Measurements from ENCODE around the gene CYP4F8. TPM values are rescaled to one million over a fixed set of nuclear protein-coding genes. Genes with fewer than 3 reads are reported as not detected.

Gene CYP4F8
- total RNA-seq, 1 donor from 2014 or later, result not detected

- Histone ChIP-seq H3K4me3 (ENCODE audit: low read depth, low read length) (no peak overlapping the region), H3K27me3 (ENCODE audit: control insufficient read depth, insufficient read depth, low read length) (no peaks in the 10 kb centered on the region), H3K36me3 (ENCODE audit: control insufficient read depth, insufficient read depth, low read length) (no peaks in the 10 kb centered on the region)
- TF ChIP-seq, protein P1, sequence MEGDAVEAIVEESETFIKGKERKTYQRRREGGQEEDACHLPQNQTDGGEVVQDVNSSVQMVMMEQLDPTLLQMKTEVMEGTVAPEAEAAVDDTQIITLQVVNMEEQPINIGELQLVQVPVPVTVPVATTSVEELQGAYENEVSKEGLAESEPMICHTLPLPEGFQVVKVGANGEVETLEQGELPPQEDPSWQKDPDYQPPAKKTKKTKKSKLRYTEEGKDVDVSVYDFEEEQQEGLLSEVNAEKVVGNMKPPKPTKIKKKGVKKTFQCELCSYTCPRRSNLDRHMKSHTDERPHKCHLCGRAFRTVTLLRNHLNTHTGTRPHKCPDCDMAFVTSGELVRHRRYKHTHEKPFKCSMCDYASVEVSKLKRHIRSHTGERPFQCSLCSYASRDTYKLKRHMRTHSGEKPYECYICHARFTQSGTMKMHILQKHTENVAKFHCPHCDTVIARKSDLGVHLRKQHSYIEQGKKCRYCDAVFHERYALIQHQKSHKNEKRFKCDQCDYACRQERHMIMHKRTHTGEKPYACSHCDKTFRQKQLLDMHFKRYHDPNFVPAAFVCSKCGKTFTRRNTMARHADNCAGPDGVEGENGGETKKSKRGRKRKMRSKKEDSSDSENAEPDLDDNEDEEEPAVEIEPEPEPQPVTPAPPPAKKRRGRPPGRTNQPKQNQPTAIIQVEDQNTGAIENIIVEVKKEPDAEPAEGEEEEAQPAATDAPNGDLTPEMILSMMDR (IDR thresholded peaks at IDR 0.05; ENCODE audit: insufficient read depth, low read length, poor library complexity, severe bottlenecking), result no peak
- DNase-seq (ENCODE audit: low read depth), result no peak
Observed at GRCh38 chr19:15613338-15613737, 1.7 kb upstream of the CYP4F8 start.

GRCh38 chr19:15615526-15615925 lies 508 bp downstream of the CYP4F8 start:
- no peak overlapping the region for H3K4me3 ChIP-seq (ENCODE audit: low read depth, low read length)
- TF ChIP-seq, protein P1 (IDR thresholded peaks at IDR 0.05; ENCODE audit: insufficient read depth, low read length, poor library complexity, severe bottlenecking), result no peak
- no peaks in the 10 kb centered on the region for H3K27me3 ChIP-seq (ENCODE audit: control insufficient read depth, insufficient read depth, low read length)
- H3K36me3 ChIP-seq (ENCODE audit: control insufficient read depth, insufficient read depth, low read length), result no peaks in the 10 kb centered on the region
- no peak for DNase-seq (ENCODE audit: low read depth)

DNA sequence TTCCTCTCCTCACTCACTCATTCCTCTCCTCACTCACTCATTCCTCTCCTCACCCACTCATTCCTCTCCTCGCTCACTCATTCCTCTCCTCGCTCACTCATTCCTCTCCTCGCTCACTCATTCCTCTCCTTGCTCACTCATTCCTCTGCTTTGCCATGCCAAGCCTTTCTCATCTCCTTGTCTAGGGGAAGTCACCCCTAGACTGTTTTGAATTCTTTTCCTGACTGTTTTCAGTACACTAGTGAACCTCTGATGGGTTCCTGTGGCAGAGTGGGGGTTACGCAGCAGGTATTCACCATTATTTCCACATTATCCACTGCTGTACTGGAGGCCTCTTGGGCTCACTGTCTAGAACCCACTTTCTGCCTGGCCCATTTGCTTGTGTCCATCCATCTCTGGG lies 1.2 kb downstream of the CYP4F8 start:
- TF ChIP-seq, protein P1 (IDR thresholded peaks at IDR 0.05; ENCODE audit: insufficient read depth, low read length, poor library complexity, severe bottlenecking), result no peak
- H3K4me3 ChIP-seq (ENCODE audit: low read depth, low read length), result no peak overlapping the region
- no peaks in the 10 kb centered on the region for H3K27me3 ChIP-seq (ENCODE audit: control insufficient read depth, insufficient read depth, low read length)

DNA sequence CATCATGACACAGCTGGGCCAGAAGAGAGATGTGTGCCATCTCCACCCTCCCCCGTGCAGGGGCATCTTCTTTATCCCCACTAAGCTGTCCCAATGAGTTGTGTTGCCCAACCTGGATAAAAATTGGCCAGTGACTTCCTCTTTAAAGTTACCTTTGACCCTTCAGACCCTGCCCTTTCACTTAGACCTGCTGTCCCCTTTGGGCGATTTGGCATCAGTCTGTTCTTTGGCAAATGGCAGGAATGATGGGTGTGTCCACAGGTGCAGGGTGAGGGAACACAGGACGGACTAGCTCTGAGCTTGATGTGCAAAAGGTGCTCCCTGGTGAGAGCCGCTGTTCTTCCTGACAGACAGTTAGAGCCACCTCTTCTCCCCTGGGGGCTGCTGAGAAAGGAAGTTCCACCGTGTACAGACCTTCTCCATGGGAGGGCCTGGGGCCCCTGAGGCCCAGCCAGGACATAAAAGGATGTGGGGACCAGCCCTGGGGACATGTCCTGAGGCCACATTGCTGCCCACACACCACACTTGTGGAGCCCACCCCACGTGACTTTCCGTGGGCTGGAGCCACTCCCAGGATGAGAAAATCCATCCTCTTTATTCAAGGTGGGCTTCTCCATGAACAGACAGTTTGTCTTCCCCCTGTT lies 1.7 kb downstream of the CYP4F8 start:
- TF ChIP-seq, protein P1 (IDR thresholded peaks at IDR 0.05; ENCODE audit: insufficient read depth, low read length, poor library complexity, severe bottlenecking), result no peak
- no peak for DNase-seq (ENCODE audit: low read depth)
- Histone ChIP-seq H3K36me3 (ENCODE audit: control insufficient read depth, insufficient read depth, low read length) (no peaks in the 10 kb centered on the region), H3K27me3 (ENCODE audit: control insufficient read depth, insufficient read depth, low read length) (no peaks in the 10 kb centered on the region), H3K4me3 (ENCODE audit: low read depth, low read length) (no peak overlapping the region)

More for the DNA sequence above, 1.2 kb downstream of the CYP4F8 start:
- DNase-seq (ENCODE audit: low read depth), result no peak
- H3K36me3 ChIP-seq (ENCODE audit: control insufficient read depth, insufficient read depth, low read length), result no peaks in the 10 kb centered on the region

DNA sequence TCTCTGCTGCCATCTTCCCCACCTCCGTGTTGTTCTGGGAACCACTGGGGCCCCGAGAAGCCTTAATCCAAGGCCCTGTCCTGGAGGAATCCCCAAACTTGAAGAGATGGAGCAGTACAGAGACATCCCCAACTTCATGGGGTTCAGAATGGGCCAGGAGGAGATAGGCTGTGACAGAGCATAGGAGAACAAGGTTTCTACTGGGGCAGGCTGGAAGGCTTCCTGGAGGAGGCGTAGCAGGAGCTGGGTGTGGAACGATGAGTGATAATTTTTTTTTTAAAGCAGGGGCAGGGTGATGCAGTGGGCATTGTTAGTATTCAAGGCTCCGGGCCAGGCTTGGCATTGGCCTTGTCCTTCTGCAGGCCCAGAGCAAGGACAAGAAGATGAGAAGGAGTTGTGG lies 3.3 kb downstream of the CYP4F8 start:
- no peaks in the 10 kb centered on the region for H3K36me3 ChIP-seq (ENCODE audit: control insufficient read depth, insufficient read depth, low read length)
- TF ChIP-seq, protein P1 (IDR thresholded peaks at IDR 0.05; ENCODE audit: insufficient read depth, low read length, poor library complexity, severe bottlenecking), result no peak
- no peak overlapping the region for H3K4me3 ChIP-seq (ENCODE audit: low read depth, low read length)

DNA sequence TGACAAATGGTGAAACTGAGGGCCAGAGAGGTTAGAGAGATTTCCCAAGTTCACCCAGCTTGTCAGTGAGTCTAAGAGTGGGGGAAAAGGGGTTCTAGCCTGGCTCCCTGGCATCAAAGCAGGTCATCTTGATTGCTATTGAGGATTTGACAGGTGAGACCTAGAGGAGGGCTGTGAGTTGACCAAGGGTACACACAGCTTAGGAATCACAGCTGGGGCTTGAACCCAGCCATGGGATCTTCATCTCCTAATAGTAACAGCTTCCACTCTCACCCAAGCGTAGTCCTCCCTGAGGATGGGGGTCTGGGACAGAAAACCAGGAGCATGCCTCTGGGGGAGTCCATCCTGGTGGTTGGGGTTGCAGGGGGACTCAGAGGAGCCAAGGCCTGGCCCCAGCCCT lies 6.8 kb downstream of the CYP4F8 start:
- Histone ChIP-seq H3K36me3 (ENCODE audit: control insufficient read depth, insufficient read depth, low read length) (no peaks in the 10 kb centered on the region), H3K4me3 (ENCODE audit: low read depth, low read length) (no peak overlapping the region), H3K27me3 (ENCODE audit: control insufficient read depth, insufficient read depth, low read length) (no peaks in the 10 kb centered on the region)
- DNase-seq (ENCODE audit: low read depth), result no peak
- TF ChIP-seq, protein P1 (IDR thresholded peaks at IDR 0.05; ENCODE audit: insufficient read depth, low read length, poor library complexity, severe bottlenecking), result no peak

More for the DNA sequence above, 3.3 kb downstream of the CYP4F8 start:
- no peaks in the 10 kb centered on the region for H3K27me3 ChIP-seq (ENCODE audit: control insufficient read depth, insufficient read depth, low read length)
- no peak for DNase-seq (ENCODE audit: low read depth)

Measured in kidney epithelial cell (primary cell).